Esophagus muscularis mucosa (tissue), 4 donors: Measurements from ENCODE around the gene LRAT. TPM values are rescaled to one million over a fixed set of nuclear protein-coding genes. Genes with fewer than 3 reads are reported as not detected.

Experiments used
- DNase-seq: peaks from one replicate; pipeline ENCODE4 v3.0.0-alpha.2; 2017; ENCODE audit errors: extremely low spot score
- H3K27ac ChIP-seq, 4 donors: fragments of 200-600 bp; sonication (generic); replicated peaks in 1 of 4; 1 replicate in 3 of 4; 2 replicates in 1 of 4; pipeline ENCODE4 v1.5.1; 2016 to 2019; ENCODE audit warnings: mild to moderate bottlenecking in 1 of 4
- H3K27me3 ChIP-seq, 4 donors: fragments of 200-600 bp; sonication (generic); one replicate each; pipeline versions ENCODE4 v1.5.1 to v1.6.0; 2016 to 2019
- H3K36me3 ChIP-seq, 4 donors: fragments of 200-600 bp; sonication (generic); one replicate each; pipeline ENCODE4 v1.5.1; 2016 to 2019
- H3K4me1 ChIP-seq, 4 donors: fragments of 200-600 bp; sonication (generic); one replicate each; pipeline ENCODE4 v1.5.1; 2016 to 2019
- H3K4me3 ChIP-seq, 4 donors: fragments of 200-600 bp; sonication (generic); 1 replicate in 2 of 4; 2 replicates in 2 of 4; pipeline ENCODE4 v1.5.1; 2016 to 2019; ENCODE audit warnings: mild to moderate bottlenecking in 4 of 4, moderate library complexity in 1 of 4
- H3K9me3 ChIP-seq, 4 donors: fragments of 200-600 bp; sonication (generic); 1 replicate in 3 of 4; 2 replicates in 1 of 4; pipeline ENCODE4 v1.5.1; 2016 to 2019
- CTCF ChIP-seq, 3 experiments: fragments of 200-600 bp in 2 of 3; fragments of 450-650 bp in 1 of 3; sonication (generic) in 2 of 3; IDR thresholded peaks; one replicate each; pipeline ENCODE4 v1.5.1; 2017 to 2019; ENCODE audit warnings: antibody characterized with exemption in 3 of 3, mild to moderate bottlenecking in 2 of 3, moderate library complexity in 1 of 3
- EP300 ChIP-seq: sonication (generic); formaldehyde crosslinking; IDR thresholded peaks from one replicate; pipeline ENCODE4 v1.6.1; 2017; ENCODE audit warnings: antibody characterized with exemption
- POLR2A ChIP-seq: fragments of 450-650 bp; IDR thresholded peaks from one replicate; pipeline ENCODE4 v1.6.1; 2017; ENCODE audit warnings: antibody characterized with exemption, moderate library complexity, mild to moderate bottlenecking, low read depth
- POLR2AphosphoS5 ChIP-seq, 2 donors: sonication (generic); formaldehyde crosslinking; IDR thresholded peaks; one replicate each; pipeline ENCODE4 v1.6.1; 2017; ENCODE audit warnings: antibody characterized with exemption in 2 of 2
- WGBS: methylation state at CpG from one replicate; pipeline ENCODE4 v1.1.5; 2018; 5-methylcytosine and 5-hydroxymethylcytosine counted together
- intact Hi-C: fragments of 100-400 bp; cut with DNase I; formaldehyde crosslinking; loops from one replicate; pipeline ENCODE4 v1.15.1; 2023
- total RNA-seq, 4 donors: library from RNA; depleted of rRNA; stranded (reverse); fragments of >200 nt; gene quantifications; one replicate each; pipeline versions ENCODE4 v1.1.0 to v1.2.1, GENCODE V29; 2016

LRAT gene
- total RNA-seq, 4 donors from 2014 or later, result 0.19 to 0.83 (median 0.39) TPM

GRCh38 chr4:154744341-154744926, 634 bp downstream of the LRAT start:
- Histone ChIP-seq H3K4me1 (peaks cover 17 to 34% (median 32%) of the 10 kb centered on the region in 4 donors), H3K9me3 (no peaks in the 10 kb centered on the region), H3K36me3 (no peaks in the 10 kb centered on the region), H3K4me3 (peak overlapping the region; percentile 55 to 63 (median 58)), H3K27me3 (peaks cover 0 to 43% (median 21%) of the 10 kb centered on the region in 4 donors), H3K27ac (no peak overlapping the region)
- WGBS, result 5% methylated on average over 20 of the region's 31 CpGs
- no peak for DNase-seq
- TF ChIP-seq CTCF (IDR thresholded peaks at IDR 0.05), result no peak
- TF ChIP-seq POLR2AphosphoS5 (IDR thresholded peaks at IDR 0.05), result no peak
- TF ChIP-seq EP300, result no peak
- TF ChIP-seq POLR2A, result no peak
- intact Hi-C loops, result no loop called here

- H3K4me3 ChIP-seq, result no peak overlapping the region
- intact Hi-C loops, result no loop called here
- WGBS, result 73% methylated on average over 6 of the region's 6 CpGs
- no peak for TF ChIP-seq CTCF (IDR thresholded peaks at IDR 0.05)
- no peak for TF ChIP-seq EP300
- TF ChIP-seq POLR2A, result no peak
- no peak for TF ChIP-seq POLR2AphosphoS5 (IDR thresholded peaks at IDR 0.05)
- no peaks in the 10 kb centered on the region for H3K36me3 ChIP-seq
- no peak for DNase-seq
- no peak overlapping the region for H3K27ac ChIP-seq
- no peaks in the 10 kb centered on the region for H3K9me3 ChIP-seq
- no peaks in the 10 kb centered on the region for H3K4me1 ChIP-seq
- H3K27me3 ChIP-seq, result no peaks in the 10 kb centered on the region
Observed at GRCh38 chr4:154757713-154758112, 13.9 kb downstream of the LRAT start.

- no peaks in the 10 kb centered on the region for H3K36me3 ChIP-seq
- no peak overlapping the region for H3K4me3 ChIP-seq
- H3K9me3 ChIP-seq, result no peaks in the 10 kb centered on the region
- no peak for DNase-seq
- no peaks in the 10 kb centered on the region for H3K4me1 ChIP-seq
- peaks cover 0 to 3% (median 0%) of the 10 kb centered on the region in 4 donors for H3K27me3 ChIP-seq
- no peak for TF ChIP-seq EP300
- no peak for TF ChIP-seq POLR2AphosphoS5 (IDR thresholded peaks at IDR 0.05)
- TF ChIP-seq CTCF (IDR thresholded peaks at IDR 0.05), result no peak
- no peak for TF ChIP-seq POLR2A
- intact Hi-C loops, result no loop called here
- WGBS, result 92% methylated on average over 2 of the region's 2 CpGs
- no peak overlapping the region for H3K27ac ChIP-seq
Observed at GRCh38 chr4:154760895-154761294, 17.1 kb downstream of the LRAT start.

- Histone ChIP-seq H3K4me3 (no peak overlapping the region), H3K27ac (no peak overlapping the region), H3K27me3 (peaks cover 0 to 14% (median 3%) of the 10 kb centered on the region in 4 donors), H3K4me1 (no peaks in the 10 kb centered on the region), H3K36me3 (no peaks in the 10 kb centered on the region), H3K9me3 (no peaks in the 10 kb centered on the region)
- 67% methylated on average over 1 of the region's 1 CpG for WGBS
- intact Hi-C loops, result loop anchor here (5.0 kb wide), 1 partner anchor 226 kb away; the partner anchor contains the start of gene PLRG1
- no peak for DNase-seq
- no peak for TF ChIP-seq POLR2AphosphoS5 (IDR thresholded peaks at IDR 0.05)
- no peak for TF ChIP-seq POLR2A
- TF ChIP-seq EP300, result no peak
- TF ChIP-seq CTCF (IDR thresholded peaks at IDR 0.05), result no peak
Observed at GRCh38 chr4:154778264-154778663, 34.5 kb downstream of the LRAT start.
